GM12801 (cell line): ENCODE results near the gene SSMEM1.

Experiments
- CTCF ChIP-seq: IDR thresholded peaks from one replicate; pipeline ENCODE4 v1.5.1; 2011; ENCODE audit warnings: control low read depth; ENCODE audit not compliant: insufficient read length; ENCODE audit errors: extremely low read depth

Gene SSMEM1

GRCh38 chr7:130180571-130181262 lies 26.9 kb upstream of the SSMEM1 start:
- no peak for TF ChIP-seq CTCF

DNA sequence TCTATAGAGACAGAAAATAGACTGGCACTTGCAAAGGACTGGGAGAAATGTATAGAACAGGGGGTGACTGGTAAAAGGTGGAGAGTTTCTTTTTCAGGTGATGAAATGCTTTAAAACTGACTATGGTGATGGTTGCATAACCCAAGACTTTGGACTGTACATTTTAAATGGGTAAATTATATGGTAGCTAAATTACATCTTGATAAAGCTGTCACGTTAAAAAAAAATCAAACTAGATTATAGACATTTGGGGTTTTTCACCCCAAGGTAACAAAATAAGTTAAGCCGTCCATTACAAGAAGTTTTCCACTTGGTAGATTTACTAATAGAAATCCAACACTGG lies 26.4 kb upstream of the SSMEM1 start:
- no peak for TF ChIP-seq CTCF

DNA sequence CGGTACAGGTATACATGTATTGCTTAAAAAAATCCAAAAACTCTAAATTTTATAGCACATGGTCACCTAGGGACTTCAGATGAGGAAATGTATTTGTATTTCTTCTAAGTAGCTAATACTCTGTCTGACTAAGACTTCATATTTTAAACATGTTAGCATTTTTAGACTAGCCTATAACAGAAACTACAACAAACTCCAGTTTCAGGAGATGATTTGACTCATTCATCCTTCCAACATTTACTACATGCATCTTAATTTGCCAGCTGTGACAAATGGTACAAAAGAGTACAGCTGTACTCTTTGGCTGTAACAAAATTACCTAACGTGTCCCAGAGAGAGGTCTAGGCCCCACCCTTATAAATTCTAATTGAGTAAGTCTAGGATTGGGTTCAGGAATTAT lies 24.7 kb upstream of the SSMEM1 start:
- TF ChIP-seq CTCF, result no peak

GRCh38 chr7:130187360-130187759 lies 20.3 kb upstream of the SSMEM1 start:
- no peak for TF ChIP-seq CTCF

GRCh38 chr7:130189343-130189742 lies 18.3 kb upstream of the SSMEM1 start:
- no peak for TF ChIP-seq CTCF

- TF ChIP-seq CTCF, result no peak
Measured at GRCh38 chr7:130191791-130192190, 15.9 kb upstream of the SSMEM1 start.

DNA sequence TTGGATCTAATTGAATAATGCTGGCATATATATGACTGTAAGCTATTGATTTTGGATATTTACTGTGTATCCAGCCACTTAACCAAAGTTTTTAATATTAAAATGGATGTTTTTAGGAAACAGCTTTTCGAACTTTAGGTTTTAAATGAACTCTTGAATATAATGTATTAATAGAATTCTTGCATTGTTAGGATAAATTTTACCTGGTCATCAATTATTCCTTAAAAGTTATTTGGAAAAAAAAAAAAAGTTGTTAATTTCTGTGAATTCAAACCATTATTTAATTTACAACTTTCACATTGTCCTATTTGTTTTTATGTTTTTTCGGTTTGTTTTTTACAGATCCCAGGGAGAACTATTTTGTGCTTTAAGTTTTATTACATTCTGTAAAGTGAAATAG lies 12.3 kb upstream of the SSMEM1 start:
- no peak for TF ChIP-seq CTCF
